GM12864 (cell line): ENCODE measurements around the gene TEX36.

Experiments
- DNase-seq: peaks from one replicate; pipeline ENCODE4 v3.0.0-alpha.2; 2011; ENCODE audit warnings: low read depth
- H3K4me3 ChIP-seq: 2 replicates; pipeline ENCODE4 v1.5.1; 2011; ENCODE audit warnings: mild to moderate bottlenecking, low read depth, low read length, control low read depth
- CTCF ChIP-seq: IDR thresholded peaks from 2 replicates; pipeline ENCODE4 v1.5.1; 2011; ENCODE audit warnings: low read depth, mild to moderate bottlenecking, moderate library complexity, low read length, control low read depth, inconsistent platforms; ENCODE audit errors: missing control alignments

The TEX36 gene

GRCh38 chr10:125640653-125641052, 42.3 kb downstream of the TEX36 start:
- DNase-seq = no peak
- TF ChIP-seq CTCF = no peak
- no peak overlapping the region for H3K4me3 ChIP-seq

- no peak overlapping the region for H3K4me3 ChIP-seq
- no peak for DNase-seq
- TF ChIP-seq CTCF = no peak
These were observed 43.1 kb downstream of the TEX36 start for GRCh38 chr10:125639846-125640245.

- DNase-seq = no peak
- no peak overlapping the region for H3K4me3 ChIP-seq
- no peak for TF ChIP-seq CTCF
These were observed 44.4 kb downstream of the TEX36 start for GRCh38 chr10:125638555-125638954.

- no peak for TF ChIP-seq CTCF
- no peak overlapping the region for H3K4me3 ChIP-seq
- DNase-seq = no peak
These were observed 45.5 kb downstream of the TEX36 start for GRCh38 chr10:125637496-125637895.

GRCh38 chr10:125634606-125635005, 48.4 kb downstream of the TEX36 start:
- DNase-seq = no peak
- no peak overlapping the region for H3K4me3 ChIP-seq
- TF ChIP-seq CTCF = no peak

GRCh38 chr10:125633517-125633999, 49.4 kb downstream of the TEX36 start:
- no peak overlapping the region for H3K4me3 ChIP-seq
- TF ChIP-seq CTCF = no peak
- DNase-seq = no peak

- H3K4me3 ChIP-seq = no peak overlapping the region
- DNase-seq = no peak
- TF ChIP-seq CTCF = no peak
These were observed 51.2 kb downstream of the TEX36 start for GRCh38 chr10:125631806-125632205.
